Hepatocyte (in vitro differentiated cells): ENCODE measurements around the gene TTL. TPM values are rescaled to one million over a fixed set of nuclear protein-coding genes. Genes with fewer than 3 reads are reported as not detected.

Source experiments
- DNase-seq: peaks from one replicate; pipeline ENCODE4 v3.0.0-alpha.2; 2016; ENCODE audit warnings: low spot score
- H2AFZ ChIP-seq: fragments of 200-600 bp; sonication (generic); 2 replicates; pipeline ENCODE4 v1.6.0; 2016; ENCODE audit warnings: antibody characterized with exemption, mild to moderate bottlenecking
- H3K27ac ChIP-seq: fragments of 200-600 bp; sonication (generic); 2 replicates; pipeline ENCODE4 v1.5.1; 2016; ENCODE audit warnings: mild to moderate bottlenecking
- H3K27me3 ChIP-seq: fragments of 200-600 bp; sonication (generic); 2 replicates; pipeline ENCODE4 v1.6.1; 2016
- H3K36me3 ChIP-seq: fragments of 200-600 bp; sonication (generic); replicated peaks from 2 replicates; pipeline ENCODE4 v1.5.1; 2016; ENCODE audit warnings: low read depth; ENCODE audit not compliant: insufficient read depth
- H3K4me1 ChIP-seq: fragments of 200-600 bp; sonication (generic); 2 replicates; pipeline ENCODE4 v1.5.1; 2016; ENCODE audit warnings: mild to moderate bottlenecking, moderate library complexity; ENCODE audit not compliant: insufficient read depth
- H3K4me2 ChIP-seq: fragments of 200-600 bp; sonication (generic); 2 replicates; pipeline ENCODE4 v1.6.0; 2016
- H3K4me3 ChIP-seq: fragments of 200-600 bp; sonication (generic); 2 replicates; pipeline ENCODE4 v1.5.1; 2016; ENCODE audit warnings: mild to moderate bottlenecking
- H3K79me2 ChIP-seq: fragments of 200-600 bp; sonication (generic); 2 replicates; pipeline ENCODE4 v1.6.0; 2017; ENCODE audit warnings: mild to moderate bottlenecking
- H3K9me2 ChIP-seq: fragments of 200-600 bp; sonication (generic); replicated peaks from 2 replicates; pipeline ENCODE4 v1.6.0; 2017; ENCODE audit warnings: mild to moderate bottlenecking; ENCODE audit not compliant: insufficient read depth
- H3K9me3 ChIP-seq: fragments of 200-600 bp; sonication (generic); 2 replicates; pipeline ENCODE4 v1.5.1; 2016; ENCODE audit warnings: low read depth, mild to moderate bottlenecking
- H4K20me1 ChIP-seq: fragments of 200-600 bp; sonication (generic); 2 replicates; pipeline ENCODE4 v1.6.0; 2016; ENCODE audit warnings: mild to moderate bottlenecking; ENCODE audit not compliant: insufficient read depth, poor library complexity, severe bottlenecking
- CTCF ChIP-seq: fragments of 200-600 bp; sonication (generic); IDR thresholded peaks from 2 replicates; pipeline ENCODE4 v1.5.1; 2016; ENCODE audit warnings: antibody characterized with exemption, mild to moderate bottlenecking; ENCODE audit not compliant: poor library complexity
- EZH2 ChIP-seq: fragments of 200-600 bp; sonication (generic); IDR thresholded peaks from 2 replicates; pipeline ENCODE4 v1.6.1; 2016; ENCODE audit warnings: antibody characterized with exemption, mild to moderate bottlenecking, borderline replicate concordance
- EZH2phosphoT487 ChIP-seq: fragments of 200-600 bp; sonication (generic); IDR thresholded peaks from one replicate; pipeline ENCODE4 v1.6.1; 2018; ENCODE audit warnings: antibody characterized with exemption, mild to moderate bottlenecking, low read depth, moderate library complexity; ENCODE audit not compliant: unreplicated experiment, severe bottlenecking
- WGBS: methylation state at CpG from one replicate; pipeline ENCODE4 v1.1.6; 2016; ENCODE audit warnings: low lambda C conversion rate; ENCODE audit errors: missing lambda C conversion rate; 5-methylcytosine and 5-hydroxymethylcytosine counted together
- polyA plus RNA-seq: library from polyadenylated mRNA; unstranded; fragments of >200 nt; fragmentation: Nextera tagmentation; extraction: Ambion mirVana; gene quantifications from 2 replicates; pipeline ENCODE4 v1.2.1, GENCODE V29; 2016
- total RNA-seq: library from RNA; depleted of rRNA; stranded (reverse); fragments of >200 nt; gene quantifications from 2 replicates; pipeline ENCODE4 v1.2.3, GENCODE V29; 2014

Gene TTL
- total and polyA plus RNA-seq, 2 experiments from 2014 or later: 16.9 to 22.9 TPM

DNA sequence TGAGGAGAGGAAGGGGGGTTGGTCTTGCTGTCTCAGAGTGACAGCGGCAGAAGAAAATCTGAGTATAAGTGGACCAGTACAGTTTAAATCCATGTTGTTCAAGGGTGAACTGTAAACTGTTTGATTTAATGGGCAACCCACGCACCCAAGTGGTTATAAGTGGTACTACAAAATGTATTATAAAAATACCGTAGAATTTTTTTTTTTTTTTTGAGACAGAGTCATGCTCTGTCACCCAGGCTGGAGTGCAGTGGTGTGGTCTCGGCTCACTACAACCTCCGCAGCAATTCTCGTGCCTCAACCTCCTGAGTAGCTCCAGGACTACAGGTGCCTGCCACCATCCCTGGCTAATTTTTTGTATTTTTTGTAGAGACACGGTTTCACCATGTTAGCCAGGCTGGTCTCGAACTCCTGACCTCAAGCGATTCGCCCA, 100.4 kb downstream of the TTL start:
- H4K20me1 ChIP-seq: no peaks in the 10 kb centered on the region
- H3K27me3 ChIP-seq: no peaks in the 10 kb centered on the region
- no peak overlapping the region for H3K27ac ChIP-seq
- H3K4me1 ChIP-seq: peaks cover 15% of the 10 kb centered on the region
- no peaks in the 10 kb centered on the region for H3K9me3 ChIP-seq
- no peaks in the 10 kb centered on the region for H3K36me3 ChIP-seq
- peak; percentile 75 for DNase-seq
- H2AFZ ChIP-seq: no peak overlapping the region
- no peak overlapping the region for H3K4me3 ChIP-seq
- peaks cover 18% of the 10 kb centered on the region for H3K79me2 ChIP-seq
- no peaks in the 10 kb centered on the region for H3K9me2 ChIP-seq
- TF ChIP-seq CTCF: peak; percentile 53
- TF ChIP-seq EZH2: no peak
- no peak overlapping the region for H3K4me2 ChIP-seq
- WGBS: 69% methylated on average over 10 of the region's 10 CpGs

- Histone ChIP-seq H3K27me3 (no peaks in the 10 kb centered on the region), H2AFZ (peak overlapping the region; percentile 92), H3K4me3 (peak overlapping the region; percentile 47), H3K79me2 (peaks cover 18% of the 10 kb centered on the region), H3K36me3 (no peaks in the 10 kb centered on the region), H4K20me1 (no peaks in the 10 kb centered on the region), H3K9me3 (no peaks in the 10 kb centered on the region), H3K4me1 (peaks cover 15% of the 10 kb centered on the region), H3K4me2 (peak overlapping the region; percentile 84), H3K9me2 (no peaks in the 10 kb centered on the region), H3K27ac (peak overlapping the region; percentile 98)
- 44% methylated on average over 19 of the region's 19 CpGs for WGBS
- DNase-seq: no peak
- TF ChIP-seq EZH2: no peak
- no peak for TF ChIP-seq CTCF
- TF ChIP-seq EZH2phosphoT487: no peak
These were observed 101.7 kb downstream of the TTL start for GRCh38 chr2:112583497-112584133.

GRCh38 chr2:112584134-112584890, 102.4 kb downstream of the TTL start, which contains the start of gene CHCHD5:
CHCHD5 (plus strand) TSS chr2:112584609; CDS start chr2:112584648, 39 bp downstream.
- Histone ChIP-seq H3K4me3 (peak within 1 kb of the TSS; percentile 47), H4K20me1 (no peaks in the 10 kb centered on the region), H3K4me2 (peak within 1 kb of the TSS; percentile 90), H3K27ac (peak within 1 kb of the TSS; percentile 98), H3K4me1 (peaks cover 15% of the 10 kb centered on the region), H2AFZ (peak within 1 kb of the TSS; percentile 92), H3K9me2 (no peaks in the 10 kb centered on the region), H3K27me3 (no peaks in the 10 kb centered on the region), H3K36me3 (no peaks in the 10 kb centered on the region), H3K79me2 (peaks cover 18% of the 10 kb centered on the region), H3K9me3 (no peaks in the 10 kb centered on the region)
- under 1% methylated on average over 52 of the region's 54 CpGs for WGBS
- peak; percentile 97 for DNase-seq
- no peak for TF ChIP-seq EZH2phosphoT487
- no peak for TF ChIP-seq EZH2
- no peak for TF ChIP-seq CTCF
